ENCODE measurements around the gene SIL1. TPM values are rescaled to one million over a fixed set of nuclear protein-coding genes. Genes with fewer than 3 reads are reported as not detected.
"Not testable (repeated sequence)": the region's sequence is repeated elsewhere in the genome, so short reads cannot be mapped to it uniquely, and the experiment has no call there.

Gene SIL1
- polyA plus RNA-seq, 3 donors = 25.4 to 35.1 (median 27.9) TPM

DNA sequence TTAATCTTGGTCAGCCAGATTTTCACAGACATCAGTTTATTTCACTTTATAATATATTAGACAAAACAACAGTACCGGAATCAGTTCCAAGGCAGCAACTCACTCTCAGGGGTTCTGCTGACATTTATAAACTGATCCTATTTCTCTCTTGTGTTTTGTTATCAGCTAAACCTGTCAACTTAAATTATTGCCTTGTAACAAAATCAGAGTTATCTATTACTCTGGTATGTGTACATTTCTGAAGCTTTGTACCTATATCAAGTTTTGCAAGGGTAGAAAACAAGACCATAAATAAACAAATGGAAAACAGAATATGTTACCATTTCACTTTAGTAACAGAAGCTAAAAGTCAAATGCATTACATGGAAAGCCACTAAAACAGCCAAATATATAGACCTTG is 122.1 kb downstream of the SIL1 start:
- peak overlapping the region; percentile 60 to 92 (median 88) for H3K27ac Mint-ChIP-seq
- Histone ChIP-seq H4K20me1 (ENCODE audit: insufficient read depth, low read length) (no peaks in the 10 kb centered on the region), H3K9ac (ENCODE audit: insufficient read depth, low read length, poor library complexity, severe bottlenecking) (no peak overlapping the region), H3K4me1 (ENCODE audit: control insufficient read depth in 1 of 2, insufficient read depth in 2 of 2, low read length in 2 of 2) (peaks cover 18 to 23% of the 10 kb centered on the region in 2 donors), H2AFZ (ENCODE audit: insufficient read depth, low read depth, low read length, poor library complexity, severe bottlenecking) (peak overlapping the region; percentile 53), H3K27me3 (ENCODE audit: control insufficient read depth in 2 of 2, insufficient read depth in 2 of 2, low read length in 2 of 2) (no peaks in the 10 kb centered on the region), H3K4me2 (replicated peaks; ENCODE audit: extremely low read depth, low read length, poor library complexity, severe bottlenecking) (no peak overlapping the region), H3K4me3 (replicated peaks in 1 of 3; ENCODE audit: low read depth in 2 of 3, low read length in 3 of 3) (no peak overlapping the region), H3K36me3 (replicated peaks in 1 of 2; ENCODE audit: control insufficient read depth in 1 of 2, insufficient read depth in 2 of 2, low read length in 2 of 2) (no peaks in the 10 kb centered on the region), H3K27ac (ENCODE audit: low read depth in 1 of 2, low read length in 2 of 2) (peak overlapping the region in 1 of 2 donors; percentile 88), H3K79me2 (ENCODE audit: insufficient read depth, low read length) (no peaks in the 10 kb centered on the region), H3K9me3 (replicated peaks in 1 of 2; ENCODE audit: control insufficient read depth in 1 of 2, insufficient read depth in 1 of 2, low read length in 2 of 2) (no peaks in the 10 kb centered on the region)
- no peak for DNase-seq
- peaks cover 31% of the 10 kb centered on the region for H3K4me1 Mint-ChIP-seq
- H3K27me3 Mint-ChIP-seq (ENCODE audit: low read depth in 3 of 3) = no peaks in the 10 kb centered on the region
- no peak overlapping the region for H3K4me3 Mint-ChIP-seq
- WGBS (ENCODE audit: insufficient coverage) = no CpG with 5 or more reads among the region's 1 CpG
- H3K9me3 Mint-ChIP-seq = no peaks in the 10 kb centered on the region
- intact Hi-C loops (cut with micrococcal nuclease) = no loop called here
- peaks cover 0 to 4% of the 10 kb centered on the region in 2 donors for H3K36me3 Mint-ChIP-seq
- TF ChIP-seq, protein P1, sequence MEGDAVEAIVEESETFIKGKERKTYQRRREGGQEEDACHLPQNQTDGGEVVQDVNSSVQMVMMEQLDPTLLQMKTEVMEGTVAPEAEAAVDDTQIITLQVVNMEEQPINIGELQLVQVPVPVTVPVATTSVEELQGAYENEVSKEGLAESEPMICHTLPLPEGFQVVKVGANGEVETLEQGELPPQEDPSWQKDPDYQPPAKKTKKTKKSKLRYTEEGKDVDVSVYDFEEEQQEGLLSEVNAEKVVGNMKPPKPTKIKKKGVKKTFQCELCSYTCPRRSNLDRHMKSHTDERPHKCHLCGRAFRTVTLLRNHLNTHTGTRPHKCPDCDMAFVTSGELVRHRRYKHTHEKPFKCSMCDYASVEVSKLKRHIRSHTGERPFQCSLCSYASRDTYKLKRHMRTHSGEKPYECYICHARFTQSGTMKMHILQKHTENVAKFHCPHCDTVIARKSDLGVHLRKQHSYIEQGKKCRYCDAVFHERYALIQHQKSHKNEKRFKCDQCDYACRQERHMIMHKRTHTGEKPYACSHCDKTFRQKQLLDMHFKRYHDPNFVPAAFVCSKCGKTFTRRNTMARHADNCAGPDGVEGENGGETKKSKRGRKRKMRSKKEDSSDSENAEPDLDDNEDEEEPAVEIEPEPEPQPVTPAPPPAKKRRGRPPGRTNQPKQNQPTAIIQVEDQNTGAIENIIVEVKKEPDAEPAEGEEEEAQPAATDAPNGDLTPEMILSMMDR (IDR thresholded peaks at IDR 0.05) = no peak

DNA sequence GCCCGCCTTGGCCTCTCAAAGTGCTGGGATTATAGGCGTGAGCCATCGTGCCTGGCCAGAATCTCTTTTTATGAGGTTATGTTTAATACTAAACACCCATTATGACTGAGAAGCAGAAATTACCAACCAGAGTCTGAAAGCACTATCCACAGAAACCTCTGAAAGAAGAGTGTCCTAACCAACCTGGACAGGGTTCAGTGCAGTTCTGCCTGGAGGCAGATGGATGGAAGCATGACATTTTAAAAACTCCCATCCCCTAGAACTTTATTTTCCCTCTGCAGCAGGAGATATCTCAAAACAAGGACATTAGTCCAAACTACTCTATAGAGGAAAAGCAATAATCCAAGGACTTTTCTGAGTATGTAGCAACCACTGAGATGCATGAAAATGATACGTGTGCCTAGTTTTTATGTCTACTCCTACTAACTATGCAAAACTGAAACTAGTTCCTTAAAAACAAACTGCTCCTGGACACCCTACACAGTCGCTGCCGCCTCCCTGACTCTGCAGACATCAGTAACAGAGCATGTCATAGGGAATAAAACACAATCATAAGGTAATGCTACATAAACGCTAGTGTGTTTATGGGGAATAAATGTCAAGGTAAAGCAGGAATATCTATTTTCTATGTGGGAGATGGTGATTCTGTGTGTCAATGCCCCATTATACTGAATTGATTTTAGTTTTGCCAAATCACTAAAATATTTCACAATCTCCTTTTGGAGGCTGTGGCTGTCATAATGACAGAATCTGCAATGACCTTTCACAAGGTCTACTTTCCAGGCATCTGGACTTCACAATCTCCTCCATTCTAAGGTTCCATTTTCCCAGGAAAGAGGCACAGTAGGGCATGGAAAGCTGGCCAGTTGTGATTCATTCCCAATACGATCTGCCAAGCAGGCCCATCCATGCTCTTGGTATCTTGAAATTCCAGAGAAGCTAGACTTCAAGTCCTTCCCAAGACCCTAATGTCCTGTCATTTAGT is 122.8 kb downstream of the SIL1 start:
- Histone ChIP-seq H3K9ac (ENCODE audit: insufficient read depth, low read length, poor library complexity, severe bottlenecking) (peak overlapping the region; percentile 47), H4K20me1 (ENCODE audit: insufficient read depth, low read length) (no peaks in the 10 kb centered on the region), H3K36me3 (replicated peaks in 1 of 2; ENCODE audit: control insufficient read depth in 1 of 2, insufficient read depth in 2 of 2, low read length in 2 of 2) (no peaks in the 10 kb centered on the region), H3K4me1 (ENCODE audit: control insufficient read depth in 1 of 2, insufficient read depth in 2 of 2, low read length in 2 of 2) (peaks cover 18 to 23% of the 10 kb centered on the region in 2 donors), H2AFZ (ENCODE audit: insufficient read depth, low read depth, low read length, poor library complexity, severe bottlenecking) (peak overlapping the region; percentile 53), H3K79me2 (ENCODE audit: insufficient read depth, low read length) (no peaks in the 10 kb centered on the region), H3K27ac (ENCODE audit: low read depth in 1 of 2, low read length in 2 of 2) (peak overlapping the region; percentile 19 to 88), H3K27me3 (ENCODE audit: control insufficient read depth in 2 of 2, insufficient read depth in 2 of 2, low read length in 2 of 2) (no peaks in the 10 kb centered on the region), H3K4me3 (replicated peaks in 1 of 3; ENCODE audit: low read depth in 2 of 3, low read length in 3 of 3) (peak overlapping the region; percentile 35 to 92 (median 75)), H3K9me3 (replicated peaks in 1 of 2; ENCODE audit: control insufficient read depth in 1 of 2, insufficient read depth in 1 of 2, low read length in 2 of 2) (no peaks in the 10 kb centered on the region), H3K4me2 (replicated peaks; ENCODE audit: extremely low read depth, low read length, poor library complexity, severe bottlenecking) (peak overlapping the region; percentile 71)
- TF ChIP-seq, protein P1 (IDR thresholded peaks at IDR 0.05) = no peak
- intact Hi-C loops (cut with micrococcal nuclease) = no loop called here
- H3K4me3 Mint-ChIP-seq = peak overlapping the region; percentile 69 to 94
- H3K27ac Mint-ChIP-seq = peak overlapping the region; percentile 81 to 93 (median 90)
- H3K4me1 Mint-ChIP-seq = peaks cover 31% of the 10 kb centered on the region
- peaks cover 0 to 4% of the 10 kb centered on the region in 2 donors for H3K36me3 Mint-ChIP-seq
- WGBS (ENCODE audit: insufficient coverage) = 67% methylated on average over 1 of the region's 8 CpGs
- no peaks in the 10 kb centered on the region for H3K9me3 Mint-ChIP-seq
- no peaks in the 10 kb centered on the region for H3K27me3 Mint-ChIP-seq (ENCODE audit: low read depth in 3 of 3)
- DNase-seq = peak; percentile 33 to 40 (median 37)

DNA sequence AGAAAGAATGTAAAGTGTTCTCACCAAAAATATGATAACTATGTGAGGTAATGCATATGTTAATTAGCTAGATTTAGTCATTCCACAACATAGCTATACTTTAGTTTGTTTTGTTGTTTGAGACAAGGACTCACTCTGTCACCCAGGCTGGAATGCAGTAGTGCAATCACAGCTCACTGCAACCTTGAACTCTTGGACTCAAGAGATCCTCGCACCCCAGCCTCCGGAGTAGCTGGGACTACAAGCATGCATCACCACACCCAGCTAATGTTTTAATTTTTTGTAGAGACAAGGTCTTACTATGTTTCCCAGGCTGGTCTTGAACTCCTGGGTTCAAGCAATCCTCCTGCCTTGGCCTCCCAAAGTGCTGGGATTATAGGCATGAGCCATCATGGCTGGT is 124.2 kb downstream of the SIL1 start:
- H3K4me3 ChIP-seq (replicated peaks in 1 of 3; ENCODE audit: low read depth in 2 of 3, low read length in 3 of 3); H3K9me3 Mint-ChIP-seq; H3K27ac ChIP-seq (ENCODE audit: low read depth in 1 of 2, low read length in 2 of 2); H4K20me1 ChIP-seq (ENCODE audit: insufficient read depth, low read length); H3K9me3 ChIP-seq (replicated peaks in 1 of 2; ENCODE audit: control insufficient read depth in 1 of 2, insufficient read depth in 1 of 2, low read length in 2 of 2); H2AFZ ChIP-seq (ENCODE audit: insufficient read depth, low read depth, low read length, poor library complexity, severe bottlenecking); H3K36me3 Mint-ChIP-seq; H3K27me3 Mint-ChIP-seq (ENCODE audit: low read depth in 3 of 3); H3K36me3 ChIP-seq (replicated peaks in 1 of 2; ENCODE audit: control insufficient read depth in 1 of 2, insufficient read depth in 2 of 2, low read length in 2 of 2); H3K79me2 ChIP-seq (ENCODE audit: insufficient read depth, low read length); DNase-seq; H3K4me3 Mint-ChIP-seq; H3K9ac ChIP-seq (ENCODE audit: insufficient read depth, low read length, poor library complexity, severe bottlenecking); H3K4me2 ChIP-seq (replicated peaks; ENCODE audit: extremely low read depth, low read length, poor library complexity, severe bottlenecking); intact Hi-C loops (cut with micrococcal nuclease); H3K27me3 ChIP-seq (ENCODE audit: control insufficient read depth in 2 of 2, insufficient read depth in 2 of 2, low read length in 2 of 2); H3K27ac Mint-ChIP-seq: not testable (repeated sequence)
- H3K4me1 ChIP-seq (ENCODE audit: control insufficient read depth in 1 of 2, insufficient read depth in 2 of 2, low read length in 2 of 2) = peaks cover 18 to 23% of the 10 kb centered on the region in 2 donors
- WGBS (ENCODE audit: insufficient coverage) = no CpG with 5 or more reads among the region's 2 CpGs
- peaks cover 31% of the 10 kb centered on the region for H3K4me1 Mint-ChIP-seq

Data from CD14-positive monocyte (primary cell).